ENCODE data around the gene HLA-DMB.

Gene HLA-DMB

DNA sequence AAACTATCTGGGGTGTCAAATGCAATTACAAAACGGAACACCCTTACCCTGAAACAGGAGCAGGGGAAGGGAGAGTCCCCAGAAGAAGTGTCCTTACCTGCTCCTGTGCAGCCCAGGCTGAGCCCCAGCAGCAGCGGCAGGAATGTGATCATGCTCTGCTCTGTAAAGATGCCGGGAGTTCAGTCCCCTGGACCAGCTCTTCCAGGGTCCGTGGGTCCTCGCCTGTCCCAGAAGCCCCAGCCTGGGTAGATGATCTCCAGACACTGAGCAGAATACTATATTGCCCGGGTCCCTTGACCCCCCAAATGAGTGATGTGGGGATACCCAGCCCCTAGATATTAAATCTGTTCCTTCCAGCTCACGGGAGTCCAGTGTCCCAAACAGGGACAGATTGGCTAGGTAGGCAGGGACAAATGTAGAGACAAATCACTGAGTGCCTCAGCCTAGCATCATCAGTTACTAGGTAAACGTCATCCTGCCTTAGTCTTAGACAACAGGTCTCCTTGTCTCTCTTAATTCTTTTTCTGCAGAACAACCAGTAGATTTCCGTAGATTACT lies at the start of gene HLA-DMB:
Gene HLA-DMB (minus strand): TSS at position 373 of the 558 bp plus-strand sequence. CDS start 221 bp downstream, at position 152.
- no peak for DNase-seq

GRCh38 chr6:32989368-32989767 lies 48.5 kb upstream of the HLA-DMB start:
- no peak for DNase-seq

DNA sequence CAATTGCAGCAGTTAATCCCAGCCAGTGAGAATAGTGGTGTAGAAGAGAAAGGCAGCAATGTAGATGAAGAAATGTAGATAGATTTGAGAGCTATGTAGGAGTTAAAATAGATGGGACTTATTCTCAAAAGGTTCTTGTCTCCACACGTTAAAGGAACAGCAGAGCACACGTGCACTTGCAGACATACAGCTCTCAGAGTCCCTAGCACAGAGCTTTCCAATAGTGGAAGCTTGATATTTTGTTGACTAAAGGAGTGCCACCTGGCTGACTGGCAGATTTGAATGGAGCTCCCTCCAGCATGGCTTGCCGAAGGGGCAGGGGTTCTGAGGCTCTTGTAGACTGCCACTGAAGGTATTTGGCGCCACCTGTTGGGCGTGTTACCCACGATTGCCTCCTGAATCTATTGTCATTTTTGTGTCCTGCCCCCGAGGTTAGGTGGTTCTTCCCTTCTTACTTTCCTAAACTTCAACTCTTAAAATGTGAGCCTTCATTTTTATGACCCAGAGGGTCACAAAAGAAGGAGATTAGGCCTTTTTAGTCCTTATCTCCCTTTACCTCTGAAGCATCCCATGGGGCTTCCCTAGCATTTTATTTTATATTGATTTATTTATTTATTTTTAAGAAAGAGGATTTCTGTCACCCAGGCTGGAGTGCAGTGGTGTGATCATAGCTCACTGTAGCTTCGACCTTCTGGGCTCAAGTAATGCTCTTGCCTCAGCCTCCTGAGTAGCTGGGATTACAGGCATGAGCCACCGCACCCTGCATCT lies 44.0 kb upstream of the HLA-DMB start:
- peak; percentile 98 for DNase-seq

DNA sequence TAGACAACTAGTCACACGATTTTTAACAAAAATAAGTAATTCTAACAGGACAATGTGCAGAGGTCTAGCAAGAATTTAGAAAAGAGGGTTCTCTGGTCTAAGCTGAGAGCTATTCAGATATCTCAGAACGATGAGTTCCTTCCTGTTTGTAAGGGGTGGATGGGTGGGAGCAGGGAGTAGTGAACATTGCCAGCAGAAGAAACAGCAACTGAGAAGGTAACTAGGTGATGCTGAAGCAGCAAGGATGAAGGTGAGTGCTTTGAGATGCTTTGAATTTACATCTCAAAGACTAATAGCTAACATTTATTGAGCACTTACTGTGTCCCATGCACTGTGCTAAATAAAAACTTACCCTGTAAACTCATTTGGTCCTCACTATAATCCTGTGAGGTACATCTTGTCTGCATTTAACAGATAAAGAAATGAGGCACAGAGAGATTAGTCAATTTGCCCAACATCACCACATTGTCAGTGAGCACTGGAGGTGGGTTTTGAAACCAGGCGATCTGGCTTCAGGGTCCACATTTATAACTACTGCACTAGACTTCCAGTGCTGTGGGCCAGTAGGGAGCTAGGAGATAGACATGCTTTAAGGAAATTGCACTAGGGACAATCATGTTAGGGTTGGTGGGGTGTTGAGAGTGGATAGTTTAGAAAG lies 43.3 kb upstream of the HLA-DMB start:
- DNase-seq = no peak

DNA sequence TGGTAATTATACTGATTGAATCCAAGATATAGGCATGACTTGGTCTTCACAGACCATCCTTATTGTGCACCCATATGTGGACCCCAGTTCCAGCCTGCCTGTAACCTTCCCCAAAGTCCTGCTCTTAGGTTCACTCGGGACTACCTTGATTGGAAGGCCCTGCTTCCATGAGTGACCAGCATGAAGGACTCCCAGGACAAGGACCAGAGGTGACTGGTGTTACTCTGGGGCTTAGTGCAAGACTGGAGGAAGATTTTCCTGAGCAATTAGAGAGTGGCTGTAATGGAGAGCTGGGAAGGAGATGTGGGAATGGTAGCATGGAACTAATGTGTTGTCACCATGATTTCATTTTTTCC lies 42.6 kb upstream of the HLA-DMB start:
- no peak for DNase-seq

GRCh38 chr6:32982702-32983492 lies 42.1 kb upstream of the HLA-DMB start:
- DNase-seq = no peak

GRCh38 chr6:32982084-32982701 lies 41.4 kb upstream of the HLA-DMB start:
- peak; percentile 94 for DNase-seq

DNA sequence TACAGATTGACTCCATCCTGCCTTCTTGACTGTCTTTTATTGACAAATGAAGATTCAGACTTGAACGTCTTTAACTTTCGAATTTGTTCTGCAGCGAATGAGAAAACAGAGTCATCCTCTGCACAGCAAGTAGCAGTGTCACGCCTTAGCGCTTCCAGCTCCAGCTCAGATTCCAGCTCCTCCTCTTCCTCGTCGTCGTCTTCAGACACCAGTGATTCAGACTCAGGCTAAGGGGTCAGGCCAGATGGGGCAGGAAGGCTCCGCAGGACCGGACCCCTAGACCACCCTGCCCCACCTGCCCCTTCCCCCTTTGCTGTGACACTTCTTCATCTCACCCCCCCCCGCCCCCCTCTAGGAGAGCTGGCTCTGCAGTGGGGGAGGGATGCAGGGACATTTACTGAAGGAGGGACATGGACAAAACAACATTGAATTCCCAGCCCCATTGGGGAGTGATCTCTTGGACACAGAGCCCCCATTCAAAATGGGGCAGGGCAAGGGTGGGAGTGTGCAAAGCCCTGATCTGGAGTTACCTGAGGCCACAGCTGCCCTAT lies 39.7 kb upstream of the HLA-DMB start:
- DNase-seq = no peak

DNA sequence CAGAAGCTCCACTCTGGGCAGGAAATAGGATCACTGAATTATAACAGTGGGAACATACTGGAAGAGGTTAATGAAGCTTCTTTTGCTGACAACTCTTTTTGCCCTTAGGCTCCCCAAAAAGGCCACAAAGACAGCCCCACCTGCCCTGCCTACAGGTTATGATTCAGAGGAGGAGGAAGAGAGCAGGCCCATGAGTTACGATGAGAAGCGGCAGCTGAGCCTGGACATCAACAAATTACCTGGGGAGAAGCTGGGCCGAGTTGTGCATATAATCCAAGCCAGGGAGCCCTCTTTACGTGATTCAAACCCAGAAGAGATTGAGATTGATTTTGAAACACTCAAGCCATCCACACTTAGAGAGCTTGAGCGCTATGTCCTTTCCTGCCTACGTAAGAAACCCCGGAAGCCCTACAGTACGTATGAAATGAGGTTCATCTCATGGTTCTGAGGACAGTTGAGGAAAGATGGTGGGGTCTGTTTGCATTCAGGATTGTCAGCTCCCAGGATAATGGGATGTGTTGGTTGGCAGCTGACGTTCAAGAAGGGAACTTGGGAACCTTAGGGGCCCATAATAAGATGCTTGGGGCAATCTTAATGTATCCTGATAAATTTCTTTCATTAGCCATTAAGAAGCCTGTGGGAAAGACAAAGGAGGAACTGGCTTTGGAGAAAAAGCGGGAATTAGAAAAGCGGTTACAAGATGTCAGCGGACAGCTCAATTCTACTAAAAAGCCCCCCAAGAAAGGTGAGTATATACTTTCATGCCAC lies 39.1 kb upstream of the HLA-DMB start:
- DNase-seq = no peak

- no peak for DNase-seq
Observed at GRCh38 chr6:32977953-32978324, 37.1 kb upstream of the HLA-DMB start.

DNA sequence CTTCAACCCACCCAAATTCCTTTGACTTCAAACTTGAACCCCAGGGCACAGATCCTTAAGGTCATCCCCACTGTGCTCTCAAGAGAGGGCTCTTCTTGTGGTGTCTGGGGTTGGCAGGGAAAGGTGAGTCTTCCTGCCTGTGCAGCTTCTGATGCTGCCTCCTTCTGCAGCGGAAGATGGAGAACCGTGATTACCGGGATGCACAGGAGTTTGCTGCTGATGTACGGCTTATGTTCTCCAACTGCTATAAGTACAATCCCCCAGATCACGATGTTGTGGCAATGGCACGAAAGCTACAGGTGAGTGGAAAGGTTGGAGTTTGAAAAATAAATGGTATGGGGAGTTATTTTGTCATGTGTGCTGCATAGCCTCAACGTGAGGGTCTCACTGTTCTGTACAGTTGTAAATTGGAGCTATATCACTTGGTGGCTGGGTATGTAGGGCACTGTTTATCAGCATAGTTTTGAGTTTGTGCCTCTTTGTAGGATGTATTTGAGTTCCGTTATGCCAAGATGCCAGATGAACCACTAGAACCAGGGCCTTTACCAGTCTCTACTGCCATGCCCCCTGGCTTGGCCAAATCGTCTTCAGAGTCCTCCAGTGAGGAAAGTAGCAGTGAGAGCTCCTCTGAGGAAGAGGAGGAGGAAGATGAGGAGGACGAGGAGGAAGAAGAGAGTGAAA lies 36.6 kb upstream of the HLA-DMB start:
- no peak for DNase-seq

DNA sequence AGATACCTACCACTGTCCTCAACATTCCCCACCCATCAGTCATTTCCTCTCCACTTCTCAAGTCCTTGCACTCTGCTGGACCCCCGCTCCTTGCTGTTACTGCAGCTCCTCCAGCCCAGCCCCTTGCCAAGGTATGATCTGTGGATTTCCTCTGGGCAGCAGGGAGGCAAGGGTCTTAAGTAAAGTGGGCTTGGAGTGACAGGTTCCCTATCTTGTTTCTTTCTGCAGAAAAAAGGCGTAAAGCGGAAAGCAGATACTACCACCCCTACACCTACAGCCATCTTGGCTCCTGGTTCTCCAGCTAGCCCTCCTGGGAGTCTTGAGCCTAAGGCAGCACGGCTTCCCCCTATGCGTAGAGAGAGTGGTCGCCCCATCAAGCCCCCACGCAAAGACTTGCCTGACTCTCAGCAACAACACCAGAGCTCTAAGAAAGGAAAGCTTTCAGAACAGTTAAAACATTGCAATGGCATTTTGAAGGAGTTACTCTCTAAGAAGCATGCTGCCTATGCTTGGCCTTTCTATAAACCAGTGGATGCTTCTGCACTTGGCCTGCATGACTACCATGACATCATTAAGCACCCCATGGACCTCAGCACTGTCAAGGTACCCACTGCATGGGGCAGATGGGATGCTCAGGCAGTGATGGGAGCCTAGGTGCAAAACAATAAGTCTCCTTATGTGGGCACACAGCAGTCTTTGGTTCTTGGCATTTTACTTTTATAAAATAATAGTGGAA lies 35.7 kb upstream of the HLA-DMB start:
- no peak for DNase-seq

DNA sequence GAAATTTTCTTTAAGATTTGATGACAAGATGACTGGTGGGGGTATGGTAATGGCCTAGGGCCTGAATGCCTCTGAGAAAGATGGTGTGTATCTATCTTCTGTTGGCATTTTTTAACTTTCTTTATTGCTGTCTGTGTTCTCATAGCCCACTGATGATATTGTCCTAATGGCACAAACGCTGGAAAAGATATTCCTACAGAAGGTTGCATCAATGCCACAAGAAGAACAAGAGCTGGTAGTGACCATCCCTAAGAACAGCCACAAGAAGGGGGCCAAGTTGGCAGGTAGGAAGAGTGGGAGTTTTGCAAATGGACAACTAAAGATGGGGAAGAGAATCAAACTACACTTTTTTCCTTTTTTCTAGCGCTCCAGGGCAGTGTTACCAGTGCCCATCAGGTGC lies 35.1 kb upstream of the HLA-DMB start:
- DNase-seq = no peak

DNA sequence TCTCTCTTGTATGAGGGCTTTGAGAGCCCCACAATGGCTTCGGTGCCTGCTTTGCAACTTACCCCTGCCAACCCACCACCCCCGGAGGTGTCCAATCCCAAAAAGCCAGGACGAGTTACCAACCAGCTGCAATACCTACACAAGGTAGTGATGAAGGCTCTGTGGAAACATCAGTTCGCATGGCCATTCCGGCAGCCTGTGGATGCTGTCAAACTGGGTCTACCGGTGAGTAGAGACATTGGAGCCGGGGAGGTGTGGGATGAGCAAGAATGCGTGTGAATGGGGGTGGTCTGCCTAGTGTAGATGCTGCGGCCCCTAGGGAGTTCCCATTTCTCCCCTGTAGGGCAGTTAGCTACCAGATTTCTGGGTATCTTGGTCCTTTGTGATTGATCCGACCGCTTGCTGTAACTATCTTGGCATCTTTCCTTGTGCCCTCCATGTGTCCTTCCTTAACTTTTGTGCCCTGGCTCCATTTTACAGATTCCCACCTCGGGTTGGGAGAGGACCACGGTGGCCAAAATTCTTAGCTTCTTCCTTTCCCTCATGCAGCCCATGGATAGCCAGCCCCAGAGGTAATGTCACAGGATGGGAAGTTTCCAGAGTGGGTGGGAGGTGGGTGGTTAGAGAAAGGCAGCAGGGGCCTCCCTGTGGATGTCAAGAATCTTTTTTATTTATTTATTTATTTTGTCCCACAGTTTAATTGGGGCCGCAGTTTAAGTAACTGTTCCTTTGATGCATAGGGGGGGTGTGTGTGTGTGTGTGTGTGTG lies 33.9 kb upstream of the HLA-DMB start:
- no peak for DNase-seq

DNA sequence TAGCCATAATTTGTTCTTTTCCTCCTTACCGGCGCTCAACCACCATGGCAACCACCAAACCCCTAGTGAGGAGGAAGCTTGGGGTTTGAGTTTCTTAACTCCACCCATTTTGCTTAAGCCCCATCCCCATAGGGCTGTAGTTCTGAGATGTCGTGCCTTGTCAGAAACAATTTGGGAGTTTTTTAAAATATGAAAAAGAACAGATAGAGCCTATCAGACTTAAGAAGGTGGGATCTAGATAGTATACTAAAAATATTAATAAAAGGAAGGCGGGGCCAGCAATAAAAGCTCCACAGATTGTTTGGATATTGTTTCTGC lies 33.1 kb upstream of the HLA-DMB start:
- DNase-seq = no peak

- DNase-seq = no peak
Observed at GRCh38 chr6:32973144-32974015, 32.6 kb upstream of the HLA-DMB start.

- DNase-seq = peak; percentile 82
Observed at GRCh38 chr6:32972353-32973143, 31.7 kb upstream of the HLA-DMB start.
